Right hindlimb (tissue), 1 donor: ENCODE measurements around the gene CXCL3.

Source experiments
- DNase-seq: peaks from one replicate; pipeline ENCODE4 v3.0.0-alpha.2; 2018

Gene CXCL3

DNA sequence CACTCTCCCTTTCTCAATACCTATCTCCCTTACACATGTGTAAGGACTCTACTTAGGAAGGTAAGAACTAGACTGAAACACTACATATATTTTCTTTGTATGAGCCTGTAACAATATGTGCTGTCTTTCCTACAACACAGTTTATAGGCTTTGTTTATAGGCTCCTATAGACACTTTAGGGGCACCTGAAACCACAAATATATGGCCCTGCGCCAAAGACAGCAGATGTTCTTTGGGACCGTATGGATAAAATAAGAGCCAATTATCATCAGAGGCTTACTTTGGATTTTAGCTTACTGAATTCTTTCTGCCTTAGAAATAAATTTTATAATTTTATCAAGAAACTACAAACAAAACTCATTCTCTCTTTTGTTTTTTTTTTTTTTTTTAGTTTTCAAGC is 16.6 kb upstream of the CXCL3 start:
- no peak for DNase-seq

DNA sequence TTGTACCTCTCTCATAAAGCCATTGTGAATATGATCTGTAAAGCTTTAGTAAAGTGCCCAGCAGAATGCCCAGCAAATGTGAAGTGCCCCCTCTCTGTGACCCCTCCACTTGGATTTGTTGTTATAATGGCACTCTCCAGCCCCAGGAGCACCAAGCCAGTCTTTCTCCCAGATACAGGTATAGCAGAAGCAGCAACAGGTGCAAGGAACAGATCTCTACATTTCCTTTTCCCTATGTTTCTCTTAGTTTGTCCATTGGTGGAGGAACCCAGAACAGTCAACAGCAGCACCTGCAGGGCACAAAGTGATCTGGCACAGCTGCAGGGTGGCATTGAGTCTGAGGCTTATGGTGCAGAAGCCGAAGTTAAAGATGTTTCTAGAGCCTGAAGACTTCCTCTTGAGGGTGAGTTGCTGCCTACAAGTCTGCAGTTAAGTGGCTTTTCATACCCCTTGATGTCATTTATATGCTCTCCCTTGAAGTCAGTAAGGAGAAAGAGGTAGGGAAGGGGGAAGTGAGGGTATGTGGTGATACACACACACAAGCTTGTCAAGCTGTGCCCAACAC is 16.1 kb upstream of the CXCL3 start:
- no peak for DNase-seq

- no peak for DNase-seq
These were observed 8.7 kb upstream of the CXCL3 start for GRCh38 chr4:74047152-74047551.

- no peak for DNase-seq
These were observed 7.3 kb upstream of the CXCL3 start for GRCh38 chr4:74045772-74046171.

GRCh38 chr4:74045247-74045646 is 6.8 kb upstream of the CXCL3 start:
- DNase-seq, result no peak

GRCh38 chr4:74044677-74045076 is 6.2 kb upstream of the CXCL3 start:
- DNase-seq, result no peak

DNA sequence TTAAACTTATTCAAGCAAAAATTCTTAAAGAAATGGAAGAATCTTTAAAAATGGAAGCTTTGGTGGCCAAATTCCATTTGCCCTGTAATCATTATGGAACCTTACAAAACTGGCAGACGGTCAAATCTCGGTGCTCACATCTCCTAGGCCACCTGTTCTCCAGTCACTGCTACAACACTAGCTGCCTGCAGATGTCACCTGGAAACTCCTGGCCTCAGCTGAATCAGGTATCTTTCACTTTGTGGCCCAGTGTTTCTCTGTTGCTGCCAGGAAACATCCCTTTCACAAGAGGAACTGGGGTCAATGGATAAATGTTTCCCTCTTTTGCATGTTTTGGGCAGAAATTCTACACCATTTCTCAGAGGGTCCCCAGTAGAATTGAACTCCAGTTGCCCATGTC is 4.2 kb upstream of the CXCL3 start:
- no peak for DNase-seq

GRCh38 chr4:74041418-74041817 is 2.9 kb upstream of the CXCL3 start:
- DNase-seq, result no peak

DNA sequence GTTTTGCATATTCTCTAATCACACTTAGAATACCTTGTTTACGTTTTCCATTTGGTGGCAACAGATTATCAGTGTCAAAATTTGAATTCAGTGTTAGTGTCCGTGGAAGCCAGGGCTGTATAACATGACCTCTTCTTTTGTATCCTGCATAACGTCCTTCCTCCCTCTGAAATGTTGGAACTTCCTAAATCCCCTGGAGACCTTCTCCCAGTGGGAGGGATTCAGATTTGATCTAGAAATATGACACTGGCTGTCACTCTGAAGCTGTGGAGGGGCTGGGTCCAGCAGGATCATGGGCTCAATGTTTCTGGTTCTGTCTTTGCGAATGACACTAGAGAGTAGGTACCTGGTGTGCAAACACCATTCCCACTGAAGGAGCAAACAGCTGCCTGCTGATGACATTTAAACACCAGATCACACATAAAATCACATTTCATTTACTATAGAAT is 850 bp upstream of the CXCL3 start:
- no peak for DNase-seq

- DNase-seq, result no peak
These were observed 434 bp downstream of the CXCL3 start for GRCh38 chr4:74038086-74038424.

- no peak for DNase-seq
These were observed 1.2 kb downstream of the CXCL3 start for GRCh38 chr4:74037076-74037955.

DNA sequence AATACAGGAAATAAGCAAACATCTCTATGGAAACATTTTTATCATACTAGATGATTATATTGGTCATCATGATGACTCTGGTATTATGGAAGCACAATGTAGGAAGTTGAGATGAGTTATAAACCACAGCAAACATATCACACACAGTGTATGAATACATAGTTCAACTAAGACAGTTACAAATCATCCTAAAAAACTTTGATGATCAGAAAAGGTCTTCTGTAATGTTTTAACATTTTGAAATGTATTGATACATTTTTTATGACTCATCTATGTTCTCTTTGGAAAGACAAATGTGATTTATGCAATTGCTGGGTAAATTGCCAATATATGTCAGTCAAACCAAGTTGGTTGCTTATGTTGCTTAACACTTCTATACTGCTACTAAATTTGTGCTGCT is 4.8 kb downstream of the CXCL3 start:
- no peak for DNase-seq

DNA sequence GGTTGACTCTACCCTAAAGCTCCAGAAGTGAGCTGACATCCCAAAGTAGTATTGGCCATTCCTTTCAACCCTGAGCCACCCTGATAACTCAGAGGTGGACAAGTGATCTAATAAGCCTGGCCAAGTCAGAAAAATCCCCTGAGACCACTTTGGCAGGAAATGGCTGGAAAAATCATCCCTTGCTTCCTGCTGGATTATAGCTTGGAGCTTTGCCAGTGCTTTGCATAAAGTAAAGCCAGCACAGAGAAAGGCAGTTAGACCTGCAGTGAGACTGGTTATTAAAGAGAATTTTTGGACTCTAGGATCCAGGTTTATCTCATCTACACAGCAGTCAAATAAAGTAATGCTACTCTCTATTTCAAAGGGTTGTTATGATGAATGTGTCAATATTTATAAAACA is 6.4 kb downstream of the CXCL3 start:
- no peak for DNase-seq

DNA sequence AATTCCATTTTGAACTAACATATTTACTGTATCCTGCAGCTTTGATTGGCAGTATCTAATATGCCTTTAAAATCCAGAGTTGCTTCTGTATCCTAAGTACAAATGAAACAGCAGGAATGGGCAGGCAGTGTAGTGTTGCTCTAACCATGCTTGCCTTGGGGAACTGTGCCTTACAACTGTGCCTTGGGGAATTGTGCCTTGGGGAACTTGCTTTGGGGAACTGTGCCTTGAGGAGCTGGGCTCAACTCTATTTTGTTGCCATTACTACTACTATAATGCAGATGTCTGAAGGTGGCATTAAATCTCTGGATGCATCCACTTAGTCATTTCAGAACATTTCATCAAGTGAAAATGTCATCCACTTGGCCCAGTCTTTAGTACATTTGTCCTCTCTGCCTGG is 6.9 kb downstream of the CXCL3 start:
- no peak for DNase-seq

DNA sequence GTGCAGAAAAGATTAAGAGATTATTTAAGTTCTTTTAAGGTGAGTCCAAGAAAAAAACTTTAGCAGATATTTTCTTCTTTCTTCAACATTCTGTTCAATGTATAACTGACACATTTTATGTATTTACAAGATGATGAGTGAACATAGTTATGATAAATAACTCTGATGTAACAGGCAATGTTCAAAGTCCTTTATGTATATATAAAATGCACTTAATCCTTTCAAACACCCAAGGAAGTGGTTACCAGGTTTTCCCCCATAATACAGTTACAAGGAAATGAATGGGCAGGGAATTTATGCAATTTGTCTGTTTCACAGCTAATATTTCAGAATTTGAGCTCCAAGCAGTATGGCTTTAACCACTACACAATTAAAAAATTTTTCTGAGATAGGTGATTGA is 8.2 kb downstream of the CXCL3 start:
- DNase-seq, result no peak

- DNase-seq, result no peak
These were observed 10.0 kb downstream of the CXCL3 start for GRCh38 chr4:74028504-74028903.

GRCh38 chr4:74023709-74024108 is 14.8 kb downstream of the CXCL3 start:
- no peak for DNase-seq

DNA sequence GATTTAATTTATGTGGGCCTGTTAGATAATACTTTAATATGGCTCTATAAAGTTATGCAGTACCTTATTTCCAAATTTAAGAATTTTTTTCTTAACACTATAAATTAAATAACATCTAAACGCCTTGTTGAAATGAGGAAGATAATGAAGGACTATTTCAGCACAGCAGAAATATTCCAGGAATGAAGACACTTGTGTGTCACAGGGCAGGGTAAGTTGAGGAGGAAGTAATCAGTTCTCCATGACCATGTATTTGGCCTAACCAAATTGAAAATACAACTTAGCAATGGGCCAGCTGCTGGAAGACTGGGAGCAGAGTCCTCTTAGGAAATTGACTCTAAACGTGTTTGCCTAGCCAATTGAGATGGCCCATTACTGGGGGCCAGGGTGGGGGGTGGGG is 16.9 kb downstream of the CXCL3 start:
- no peak for DNase-seq

GRCh38 chr4:74018771-74019170 is 19.7 kb downstream of the CXCL3 start:
- DNase-seq, result no peak

- no peak for DNase-seq
These were observed 20.4 kb downstream of the CXCL3 start for GRCh38 chr4:74018116-74018515.

DNA sequence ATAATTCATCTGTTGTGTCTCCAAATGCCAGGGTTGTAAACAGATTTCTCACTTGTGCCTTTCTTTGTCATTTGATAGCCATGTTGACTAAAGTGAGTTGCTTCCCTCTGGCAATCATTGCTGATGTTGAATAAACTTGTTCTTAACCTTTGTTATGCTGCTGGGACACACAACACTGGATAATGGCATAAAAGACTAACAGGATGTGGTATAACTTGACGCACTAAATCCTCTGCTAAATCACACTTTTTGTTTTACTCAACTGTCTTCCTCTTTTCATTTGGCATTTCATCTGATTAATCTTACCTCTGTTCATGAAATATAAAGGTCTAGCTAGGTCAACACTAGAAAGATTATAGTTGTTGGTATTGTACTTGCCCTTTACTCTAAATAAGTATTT is 22.4 kb downstream of the CXCL3 start:
- no peak for DNase-seq

DNA sequence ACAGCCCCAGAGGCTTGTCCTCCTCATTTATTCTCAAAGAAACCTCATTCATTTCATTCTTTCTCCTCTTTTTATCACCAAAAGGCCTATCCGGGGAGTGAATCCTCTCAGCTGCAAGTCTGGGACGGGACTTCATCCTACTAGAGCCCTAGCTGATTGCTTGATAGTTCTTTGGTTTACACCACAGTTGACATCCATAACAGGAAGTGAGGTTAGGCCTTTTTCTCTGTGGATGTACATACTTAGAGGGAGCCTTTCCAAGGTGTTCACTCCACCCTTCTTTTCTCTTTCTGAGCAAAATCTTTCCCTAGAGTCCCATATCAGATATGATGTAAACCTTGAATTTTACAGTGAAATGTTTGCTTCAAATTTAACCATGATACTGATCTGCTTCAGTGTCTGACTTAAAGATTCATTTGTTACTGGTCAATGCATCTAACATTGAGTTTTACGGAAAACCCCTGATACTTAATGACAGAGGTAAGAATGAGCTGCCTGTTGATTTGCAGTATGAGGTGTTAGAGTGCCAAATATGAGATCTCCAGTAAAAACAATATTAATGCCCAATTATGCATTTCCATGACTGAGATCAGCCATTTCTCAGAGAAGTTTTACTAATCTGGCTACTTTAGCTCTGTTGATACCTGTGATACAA is 23.2 kb downstream of the CXCL3 start:
- DNase-seq, result no peak

DNA sequence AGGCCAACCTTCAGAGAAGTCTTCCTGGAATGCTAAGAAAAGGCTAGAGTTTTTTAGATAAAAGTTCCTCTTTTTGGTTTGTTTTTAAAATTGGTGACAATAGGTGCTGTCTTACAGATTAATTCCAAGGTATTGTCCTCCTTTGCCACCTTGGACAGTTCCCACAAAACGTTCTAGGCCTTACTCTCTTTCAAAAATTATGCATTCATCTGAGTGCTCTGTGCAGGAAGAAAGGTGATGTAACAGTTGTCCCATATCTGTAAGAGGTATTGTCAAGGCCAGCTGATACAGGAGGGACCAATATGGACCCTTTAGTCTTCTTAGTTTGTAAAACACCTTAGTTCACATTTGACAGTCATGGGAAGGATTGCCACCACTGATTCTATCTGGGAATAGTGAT is 24.2 kb downstream of the CXCL3 start:
- DNase-seq, result no peak

DNA sequence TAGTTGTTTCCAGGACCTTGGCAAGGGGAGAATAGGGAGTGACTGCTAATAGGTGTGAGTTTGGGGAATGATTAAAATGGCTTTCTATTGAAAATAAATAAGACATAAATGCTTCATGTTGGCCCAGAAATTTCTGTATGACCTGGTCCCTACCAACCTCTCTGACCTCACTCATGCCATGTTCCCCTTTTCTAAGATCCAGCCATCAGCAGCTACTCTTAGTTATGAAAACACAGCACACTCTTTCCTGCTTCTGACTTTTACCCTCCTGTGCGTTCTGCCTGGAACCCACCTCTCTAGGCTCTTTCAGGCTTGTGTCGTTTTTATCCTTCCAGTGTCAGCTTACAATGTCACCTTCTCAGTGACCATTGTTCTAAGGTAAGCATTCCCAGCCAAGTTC is 25.2 kb downstream of the CXCL3 start:
- no peak for DNase-seq
